IPS-20b (cell line): ENCODE results near the gene RENBP.

Experiments used
- H3K27ac ChIP-seq: one replicate; pipeline ENCODE4 v1.5.1; 2013; ENCODE audit warnings: low read length
- H3K27me3 ChIP-seq: 2 replicates; pipeline ENCODE4 v1.6.1; 2013; ENCODE audit warnings: mild to moderate bottlenecking, low read length, inconsistent platforms; ENCODE audit not compliant: insufficient read depth
- H3K36me3 ChIP-seq: 2 replicates; pipeline ENCODE4 v1.6.1; 2013; ENCODE audit warnings: low read depth, mild to moderate bottlenecking, inconsistent platforms, low read length, moderate library complexity; ENCODE audit not compliant: insufficient read depth
- H3K4me1 ChIP-seq: 2 replicates; pipeline ENCODE4 v1.6.1; 2013; ENCODE audit warnings: mild to moderate bottlenecking, control low read depth, inconsistent platforms, low read length, moderate library complexity; ENCODE audit not compliant: insufficient read depth
- H3K4me3 ChIP-seq: 2 replicates; pipeline ENCODE4 v1.5.1; 2013; ENCODE audit warnings: mild to moderate bottlenecking, low read length, inconsistent platforms
- H3K9ac ChIP-seq: 2 replicates; pipeline ENCODE4 v1.6.1; 2013; ENCODE audit warnings: low read depth, mild to moderate bottlenecking, inconsistent platforms, low read length, moderate library complexity
- H3K9me3 ChIP-seq: 2 replicates; pipeline ENCODE4 v1.6.1; 2013; ENCODE audit warnings: mild to moderate bottlenecking, low read depth, low read length, inconsistent platforms; ENCODE audit not compliant: insufficient read depth

RENBP gene

GRCh38 chrX:153909024-153909979 lies 35.1 kb downstream of the RENBP start:
- Histone ChIP-seq H3K9me3 (no peaks in the 10 kb centered on the region), H3K27ac (no peak overlapping the region), H3K27me3 (no peaks in the 10 kb centered on the region), H3K9ac (no peak overlapping the region), H3K4me1 (no peaks in the 10 kb centered on the region), H3K4me3 (no peak overlapping the region), H3K36me3 (no peaks in the 10 kb centered on the region)

GRCh38 chrX:153908219-153908860 lies 36.1 kb downstream of the RENBP start:
- H3K9ac ChIP-seq, result no peak overlapping the region
- no peak overlapping the region for H3K4me3 ChIP-seq
- H3K36me3 ChIP-seq, result no peaks in the 10 kb centered on the region
- no peak overlapping the region for H3K27ac ChIP-seq
- H3K4me1 ChIP-seq, result no peaks in the 10 kb centered on the region
- H3K9me3 ChIP-seq, result no peaks in the 10 kb centered on the region
- H3K27me3 ChIP-seq, result no peaks in the 10 kb centered on the region

GRCh38 chrX:153907456-153907855 lies 37.0 kb downstream of the RENBP start:
- Histone ChIP-seq H3K27me3 (no peaks in the 10 kb centered on the region), H3K4me1 (no peaks in the 10 kb centered on the region), H3K27ac (no peak overlapping the region), H3K9ac (no peak overlapping the region), H3K9me3 (no peaks in the 10 kb centered on the region), H3K4me3 (no peak overlapping the region), H3K36me3 (no peaks in the 10 kb centered on the region)

GRCh38 chrX:153906126-153906917 lies 38.1 kb downstream of the RENBP start:
- Histone ChIP-seq H3K9me3 (no peaks in the 10 kb centered on the region), H3K36me3 (no peaks in the 10 kb centered on the region), H3K27me3 (no peaks in the 10 kb centered on the region), H3K4me3 (no peak overlapping the region), H3K9ac (no peak overlapping the region), H3K4me1 (no peaks in the 10 kb centered on the region; the same call in 1 of the 2 replicates), H3K27ac (no peak overlapping the region)

- Histone ChIP-seq H3K27ac (no peak overlapping the region), H3K4me3 (no peak overlapping the region), H3K36me3 (no peaks in the 10 kb centered on the region), H3K4me1 (no peaks in the 10 kb centered on the region; the same call in 1 of the 2 replicates), H3K9me3 (no peaks in the 10 kb centered on the region), H3K27me3 (no peaks in the 10 kb centered on the region), H3K9ac (no peak overlapping the region)
Measured at GRCh38 chrX:153905481-153906095, 38.9 kb downstream of the RENBP start.

- Histone ChIP-seq H3K4me3 (no peak within 1 kb of the TSS), H3K27me3 (no peaks in the 10 kb centered on the region), H3K9ac (no peak within 1 kb of the TSS), H3K4me1 (no peaks in the 10 kb centered on the region; the same call in 1 of the 2 replicates), H3K36me3 (no peaks in the 10 kb centered on the region), H3K9me3 (no peaks in the 10 kb centered on the region), H3K27ac (no peak within 1 kb of the TSS)
Measured at GRCh38 chrX:153903991-153904957, 40.2 kb downstream of the RENBP start, which contains the start of gene AVPR2. Gene AVPR2, plus strand, starts transcription at chrX:153904673. Its CDS starts 473 bp downstream, at chrX:153905146.

GRCh38 chrX:153903238-153903980 lies 41.0 kb downstream of the RENBP start:
- Histone ChIP-seq H3K4me3 (no peak overlapping the region), H3K36me3 (no peaks in the 10 kb centered on the region), H3K27ac (no peak overlapping the region), H3K9ac (no peak overlapping the region), H3K4me1 (no peaks in the 10 kb centered on the region; the same call in 1 of the 2 replicates), H3K27me3 (no peaks in the 10 kb centered on the region), H3K9me3 (no peaks in the 10 kb centered on the region)

- no peaks in the 10 kb centered on the region for H3K27me3 ChIP-seq
- no peaks in the 10 kb centered on the region for H3K36me3 ChIP-seq
- H3K9ac ChIP-seq, result no peak overlapping the region
- H3K4me3 ChIP-seq, result no peak overlapping the region
- H3K27ac ChIP-seq, result no peak overlapping the region
- no peaks in the 10 kb centered on the region for H3K9me3 ChIP-seq
- H3K4me1 ChIP-seq, result no peaks in the 10 kb centered on the region; the same call in 1 of the 2 replicates
Measured at GRCh38 chrX:153902385-153902784, 42.1 kb downstream of the RENBP start.

GRCh38 chrX:153901753-153902140 lies 42.7 kb downstream of the RENBP start:
- no peak overlapping the region for H3K27ac ChIP-seq

More at GRCh38 chrX:153901753-153902140, 42.7 kb downstream of the RENBP start:
- no peaks in the 10 kb centered on the region; the same call in 1 of the 2 replicates for H3K4me1 ChIP-seq
- no peaks in the 10 kb centered on the region for H3K9me3 ChIP-seq
- no peaks in the 10 kb centered on the region for H3K27me3 ChIP-seq
- no peak overlapping the region for H3K9ac ChIP-seq
- H3K4me3 ChIP-seq, result no peak overlapping the region
- no peaks in the 10 kb centered on the region for H3K36me3 ChIP-seq
